Raji (cell line): ENCODE results near the gene HDDC3.

Experiments
- POLR2A ChIP-seq: IDR thresholded peaks from 2 replicates; pipeline ENCODE4 v1.6.1; 2011; ENCODE audit warnings: low read depth, low read length, control low read depth; ENCODE audit not compliant: insufficient read depth

Gene HDDC3

GRCh38 chr15:90957031-90957790, 24.9 kb upstream of the HDDC3 start:
- no peak for TF ChIP-seq POLR2A

DNA sequence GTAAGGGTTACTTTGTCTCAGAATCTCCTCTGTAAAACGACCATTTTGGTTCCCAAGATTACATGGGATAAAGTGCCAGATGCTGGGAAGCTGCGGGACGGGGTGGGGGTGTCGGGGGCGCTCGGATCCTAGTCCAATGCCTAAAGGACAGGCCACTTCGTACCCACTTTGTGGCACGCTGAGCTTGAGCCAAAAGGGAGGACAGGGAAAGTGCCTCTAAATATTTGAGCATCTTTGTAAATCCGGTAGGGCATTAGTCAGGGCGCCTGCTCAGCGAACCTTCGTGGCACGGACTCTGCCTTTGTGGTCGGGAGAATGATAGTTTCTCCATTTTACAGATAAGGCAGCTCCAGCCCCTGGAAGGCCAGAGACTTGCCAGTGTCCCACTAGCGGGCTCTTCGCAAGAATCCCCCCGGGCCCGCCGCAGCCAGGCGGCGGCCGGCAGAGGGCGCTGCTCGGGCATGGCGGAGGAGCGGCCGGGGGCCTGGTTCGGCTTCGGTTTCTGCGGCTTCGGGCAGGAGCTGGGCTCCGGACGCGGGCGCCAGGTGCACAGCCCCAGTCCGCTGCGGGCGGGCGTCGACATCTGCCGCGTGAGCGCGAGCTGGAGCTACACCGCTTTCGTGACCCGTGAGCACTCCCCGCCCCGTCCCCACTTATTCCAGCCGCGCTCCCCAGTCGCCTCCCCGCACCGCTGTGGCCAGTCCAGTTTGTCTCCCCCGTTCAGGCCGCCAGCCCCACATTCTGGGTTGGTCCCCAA, 24.1 kb upstream of the HDDC3 start:
- no peak for TF ChIP-seq POLR2A

DNA sequence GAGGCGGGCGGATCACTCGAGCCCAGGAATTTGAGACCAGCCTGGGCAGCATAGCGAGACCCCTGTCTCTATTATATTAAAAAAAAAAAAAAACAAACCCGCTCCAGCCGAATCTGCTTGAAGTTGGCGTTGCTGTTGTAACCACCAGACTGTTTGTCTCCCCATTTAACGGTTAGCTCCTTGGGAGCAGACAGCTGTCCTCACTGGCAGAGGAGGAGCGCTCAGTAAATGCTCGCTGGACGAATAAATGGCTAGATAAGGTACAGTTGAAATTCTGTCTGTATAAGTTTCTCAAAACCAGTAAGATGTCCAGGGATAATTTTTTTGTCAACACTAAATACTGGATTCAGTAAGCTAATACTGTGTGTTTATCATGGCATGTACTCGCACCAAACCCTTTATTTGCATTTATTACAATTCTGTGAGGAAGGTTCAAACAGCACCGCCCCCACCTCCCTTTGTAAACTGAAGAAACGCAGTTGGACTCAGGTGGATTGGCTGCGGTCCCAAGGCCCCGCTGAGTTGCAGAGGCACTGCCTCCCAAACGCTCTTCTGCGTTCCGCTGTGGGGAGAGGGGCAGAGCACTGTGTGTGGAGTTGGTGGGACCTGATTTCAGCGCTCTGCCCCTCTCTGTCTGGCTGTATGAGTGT, 23.4 kb upstream of the HDDC3 start:
- no peak for TF ChIP-seq POLR2A

DNA sequence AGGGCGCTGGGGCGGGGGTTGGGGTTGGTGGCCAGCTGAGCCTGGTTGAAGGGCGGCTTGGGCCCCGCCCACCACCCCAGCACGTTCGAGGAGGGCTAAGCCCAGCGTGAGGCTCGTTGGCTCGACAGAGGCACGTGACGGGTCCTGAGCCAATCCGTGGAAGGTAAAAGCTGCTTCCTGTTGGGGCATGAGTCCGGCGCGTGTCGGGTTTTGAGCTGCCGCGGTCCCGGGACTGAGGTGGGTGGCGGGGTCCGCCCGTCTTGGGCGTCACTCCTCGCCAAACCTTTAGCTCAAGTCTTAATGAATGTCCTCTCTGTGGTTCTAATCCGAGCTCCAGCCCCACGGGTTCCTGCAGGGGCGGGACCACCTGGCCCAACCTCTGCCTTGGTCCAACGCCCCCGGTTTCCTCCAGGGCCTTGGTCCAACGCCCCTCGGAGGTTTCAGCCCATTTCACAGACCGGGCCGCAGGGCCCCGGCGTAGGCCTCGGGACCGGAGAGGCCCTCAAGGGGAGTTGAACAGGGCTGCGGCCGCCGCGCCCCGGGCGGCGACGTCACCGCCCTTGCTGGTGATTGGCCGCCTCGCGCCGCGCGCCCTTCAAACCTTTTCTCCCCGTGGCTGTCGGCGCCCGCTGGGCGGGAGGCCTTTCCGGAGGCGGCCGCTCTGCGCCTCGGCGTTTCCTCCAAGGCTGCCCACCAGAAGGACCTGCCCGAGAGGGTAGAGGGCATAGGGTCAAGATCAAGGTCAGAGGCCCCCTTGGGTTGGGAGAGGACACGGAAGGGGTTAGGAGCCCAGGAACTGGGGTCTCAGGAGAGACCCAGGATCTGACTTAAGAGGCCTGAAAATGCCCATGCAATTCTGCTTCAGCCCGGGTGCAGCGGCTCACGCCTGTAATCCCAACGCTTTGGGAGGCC, 22.6 kb upstream of the HDDC3 start, which contains the start of gene RCCD1:
TSS of gene RCCD1 (plus strand) at position 173 of the 912 bp plus-strand sequence. CDS start 1,851 bp downstream, outside the sequence.
- peak; percentile 82 for TF ChIP-seq POLR2A

- TF ChIP-seq POLR2A: no peak
Observed at GRCh38 chr15:90953947-90954711, 21.8 kb upstream of the HDDC3 start.

- TF ChIP-seq POLR2A: no peak
Observed at GRCh38 chr15:90952901-90953677, 20.7 kb upstream of the HDDC3 start.

GRCh38 chr15:90950676-90951075, 18.3 kb upstream of the HDDC3 start:
- no peak for TF ChIP-seq POLR2A

DNA sequence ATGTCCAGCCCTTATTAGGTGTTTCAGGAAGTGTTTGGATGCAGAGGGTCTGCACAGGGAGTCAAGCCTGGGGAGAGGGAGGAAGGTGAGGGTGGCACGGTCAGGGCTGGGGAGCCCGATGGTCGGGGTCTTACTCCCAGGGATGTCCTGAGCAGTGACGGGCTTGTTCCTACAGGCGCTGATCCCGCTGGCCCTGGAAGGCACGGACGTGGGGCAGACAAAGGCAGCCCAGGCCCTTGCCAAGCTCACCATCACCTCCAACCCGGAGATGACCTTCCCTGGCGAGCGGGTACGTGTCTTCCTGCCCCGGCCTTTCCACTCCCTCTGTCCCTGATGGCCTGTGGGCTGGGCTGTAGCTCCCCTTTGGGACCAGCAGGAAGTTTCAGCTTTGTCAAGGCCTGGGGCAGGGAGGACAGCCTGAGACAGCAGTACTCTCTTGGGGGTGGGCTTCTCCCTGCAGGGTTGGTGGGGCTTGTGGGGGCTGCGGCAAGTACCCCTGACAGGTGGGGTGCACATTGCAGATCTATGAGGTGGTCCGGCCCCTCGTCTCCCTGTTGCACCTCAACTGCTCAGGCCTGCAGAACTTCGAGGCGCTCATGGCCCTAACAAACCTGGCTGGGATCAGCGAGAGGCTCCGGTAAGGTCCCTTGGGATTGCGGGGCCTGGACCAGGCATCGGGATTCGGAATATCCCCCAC, 17.8 kb upstream of the HDDC3 start:
- TF ChIP-seq POLR2A: no peak

- no peak for TF ChIP-seq POLR2A
Observed at GRCh38 chr15:90948506-90948905, 16.2 kb upstream of the HDDC3 start.

DNA sequence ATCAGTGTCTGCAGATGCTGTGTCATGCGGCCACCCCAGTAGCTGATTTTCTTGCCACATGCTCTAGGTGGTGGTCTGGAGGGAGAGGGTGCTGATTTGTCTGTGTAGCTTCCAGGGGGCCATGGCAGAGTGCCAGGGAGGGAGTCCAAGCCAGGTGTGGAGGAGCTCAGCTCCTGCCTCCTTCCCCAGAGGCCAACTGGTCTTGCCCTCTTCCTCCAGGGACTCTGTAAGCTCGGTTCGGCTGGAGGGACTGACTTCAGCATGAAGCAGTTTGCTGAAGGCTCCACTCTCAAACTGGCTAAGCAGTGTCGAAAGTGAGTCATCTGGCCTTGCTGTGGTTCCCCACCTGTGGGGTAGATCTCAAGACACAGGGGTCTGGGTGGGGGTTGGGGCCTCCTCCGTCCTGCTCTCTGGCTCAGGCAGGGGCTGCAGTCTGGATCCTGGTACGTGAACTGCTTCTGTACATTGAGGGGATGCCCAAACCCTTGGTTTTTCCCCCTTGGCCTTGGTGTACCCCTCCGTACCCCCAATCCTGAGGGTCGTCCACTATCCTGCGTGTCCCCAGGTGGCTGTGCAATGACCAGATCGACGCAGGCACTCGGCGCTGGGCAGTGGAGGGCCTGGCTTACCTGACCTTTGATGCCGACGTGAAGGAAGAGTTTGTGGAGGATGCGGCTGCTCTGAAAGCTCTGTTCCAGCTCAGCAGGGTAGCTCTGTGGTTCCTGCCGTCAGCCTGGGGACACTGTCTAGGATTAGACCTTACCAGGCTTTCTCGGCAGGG, 15.4 kb upstream of the HDDC3 start:
- TF ChIP-seq POLR2A: no peak

- TF ChIP-seq POLR2A: no peak
Observed at GRCh38 chr15:90946941-90947576, 14.7 kb upstream of the HDDC3 start.
